T-helper 1 cell (primary cell): ENCODE results near the gene DLG2.

Source experiments
- DNase-seq, 5 donors: peaks; one replicate each; pipeline ENCODE4 v3.0.0-alpha.2; 2012 to 2020

The DLG2 gene

GRCh38 chr11:83533166-83533565 is 2094.0 kb downstream of the DLG2 start:
- DNase-seq = no peak

- no peak for DNase-seq
Observed at GRCh38 chr11:83528877-83529276, 2098.3 kb downstream of the DLG2 start.

GRCh38 chr11:83528225-83528624 is 2098.9 kb downstream of the DLG2 start:
- DNase-seq = no peak

GRCh38 chr11:83523676-83524075 is 2103.5 kb downstream of the DLG2 start:
- DNase-seq = no peak

GRCh38 chr11:83522911-83523310 is 2104.2 kb downstream of the DLG2 start:
- DNase-seq = no peak

GRCh38 chr11:83521647-83522596 is 2105.2 kb downstream of the DLG2 start:
- DNase-seq = no peak

- no peak for DNase-seq
Observed at GRCh38 chr11:83520849-83521248, 2106.3 kb downstream of the DLG2 start.

GRCh38 chr11:83511646-83512045 is 2115.5 kb downstream of the DLG2 start:
- DNase-seq = no peak

GRCh38 chr11:83510530-83511460 is 2116.3 kb downstream of the DLG2 start:
- DNase-seq = no peak

- no peak for DNase-seq
Observed at GRCh38 chr11:83508804-83509203, 2118.3 kb downstream of the DLG2 start.

- no peak for DNase-seq
Observed at GRCh38 chr11:83502041-83502440, 2125.1 kb downstream of the DLG2 start.

- DNase-seq = no peak
Observed at GRCh38 chr11:83493917-83494316, 2133.2 kb downstream of the DLG2 start.

- no peak for DNase-seq
Observed at GRCh38 chr11:83493034-83493433, 2134.1 kb downstream of the DLG2 start.

- no peak for DNase-seq
Observed at GRCh38 chr11:83483808-83484207, 2143.3 kb downstream of the DLG2 start.

- DNase-seq = no peak
Observed at GRCh38 chr11:83480811-83481210, 2146.3 kb downstream of the DLG2 start.

- DNase-seq = no peak
Observed at GRCh38 chr11:83480251-83480650, 2146.9 kb downstream of the DLG2 start.

- DNase-seq = no peak
Observed at GRCh38 chr11:83477772-83478171, 2149.4 kb downstream of the DLG2 start.

- no peak for DNase-seq
Observed at GRCh38 chr11:83475760-83476159, 2151.4 kb downstream of the DLG2 start.

GRCh38 chr11:83473743-83474142 is 2153.4 kb downstream of the DLG2 start:
- DNase-seq = no peak

GRCh38 chr11:83472806-83473205 is 2154.3 kb downstream of the DLG2 start:
- no peak for DNase-seq

- no peak for DNase-seq
Observed at GRCh38 chr11:83471831-83472727, 2155.1 kb downstream of the DLG2 start.

GRCh38 chr11:83467837-83468236 is 2159.3 kb downstream of the DLG2 start:
- DNase-seq = no peak
